ENCODE data around the gene NAXD. TPM values are rescaled to one million over a fixed set of nuclear protein-coding genes. Genes with fewer than 3 reads are reported as not detected.

Gene NAXD
- total RNA-seq, 2 experiments from 2014 or later, result 8.3 to 12.5 TPM

Other genes starting within 250 kb of the NAXD start
- not detected in 2 replicates for gene RAB20, start 53.8 kb upstream of the NAXD start, total RNA-seq (2014; rRNA removed; shearing (Covaris generic))
- not detected in 2 replicates for gene RAB20, start 53.8 kb upstream of the NAXD start, total RNA-seq (2022)
- gene CARS2, start 90.6 kb downstream of the NAXD start, total RNA-seq (2014; rRNA removed; shearing (Covaris generic)), result 45.0 and 50.9 TPM in 2 replicates
- gene CARS2, start 90.6 kb downstream of the NAXD start, total RNA-seq (2022), result 47.3 and 48.3 TPM in 2 replicates
- 9.6 and 11.8 TPM in 2 replicates for gene ING1, start 98.2 kb downstream of the NAXD start, total RNA-seq (2014; rRNA removed; shearing (Covaris generic))
- 11.8 and 14.7 TPM in 2 replicates for gene ING1, start 98.2 kb downstream of the NAXD start, total RNA-seq (2022)